Measurements from ENCODE around the gene PRKAG1. TPM values are rescaled to one million over a fixed set of nuclear protein-coding genes. Genes with fewer than 3 reads are reported as not detected.

The PRKAG1 gene
- total and polyA plus RNA-seq, 2 donors (not counting 1 experiment from before 2014, with no cell fraction given), result 28.5 to 60.0 TPM

- DNase-seq, result no peak
- H3K4me3 Mint-ChIP-seq, result no peak overlapping the region
- POLR2A ChIA-PET, result no interaction called here
- no peak overlapping the region for H3K4me3 ChIP-seq (ENCODE audit: control extremely low read depth in 1 of 5, extremely low read depth in 1 of 5, insufficient read depth in 1 of 5, low read depth in 2 of 5, low read length in 4 of 5)
- no peaks in the 10 kb centered on the region for H3K9me3 ChIP-seq (ENCODE audit: control extremely low read depth in 1 of 3, control insufficient read depth in 2 of 3, insufficient read depth in 1 of 3, low read length in 2 of 3)
- H4K20me1 ChIP-seq (ENCODE audit: control insufficient read depth, insufficient read depth, low read length, poor library complexity, severe bottlenecking), result peaks cover 95% of the 10 kb centered on the region
- TF ChIP-seq, protein P1, sequence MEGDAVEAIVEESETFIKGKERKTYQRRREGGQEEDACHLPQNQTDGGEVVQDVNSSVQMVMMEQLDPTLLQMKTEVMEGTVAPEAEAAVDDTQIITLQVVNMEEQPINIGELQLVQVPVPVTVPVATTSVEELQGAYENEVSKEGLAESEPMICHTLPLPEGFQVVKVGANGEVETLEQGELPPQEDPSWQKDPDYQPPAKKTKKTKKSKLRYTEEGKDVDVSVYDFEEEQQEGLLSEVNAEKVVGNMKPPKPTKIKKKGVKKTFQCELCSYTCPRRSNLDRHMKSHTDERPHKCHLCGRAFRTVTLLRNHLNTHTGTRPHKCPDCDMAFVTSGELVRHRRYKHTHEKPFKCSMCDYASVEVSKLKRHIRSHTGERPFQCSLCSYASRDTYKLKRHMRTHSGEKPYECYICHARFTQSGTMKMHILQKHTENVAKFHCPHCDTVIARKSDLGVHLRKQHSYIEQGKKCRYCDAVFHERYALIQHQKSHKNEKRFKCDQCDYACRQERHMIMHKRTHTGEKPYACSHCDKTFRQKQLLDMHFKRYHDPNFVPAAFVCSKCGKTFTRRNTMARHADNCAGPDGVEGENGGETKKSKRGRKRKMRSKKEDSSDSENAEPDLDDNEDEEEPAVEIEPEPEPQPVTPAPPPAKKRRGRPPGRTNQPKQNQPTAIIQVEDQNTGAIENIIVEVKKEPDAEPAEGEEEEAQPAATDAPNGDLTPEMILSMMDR (IDR thresholded peaks at IDR 0.05), result no peak
- no peak for TF ChIP-seq EZH2 (IDR thresholded peaks at IDR 0.05; ENCODE audit: borderline replicate concordance, insufficient read depth, low read depth, low read length, poor library complexity, severe bottlenecking)
- WGBS (ENCODE audit: insufficient coverage), result 96% methylated on average over 4 of the region's 4 CpGs
- H3K9me3 Mint-ChIP-seq (ENCODE audit: insufficient read depth), result no peaks in the 10 kb centered on the region
- H3K27ac ChIP-seq (ENCODE audit: low read length in 2 of 2), result no peak overlapping the region
- no peaks in the 10 kb centered on the region for H3K27me3 ChIP-seq (replicated peaks in 1 of 4; ENCODE audit: control extremely low read depth in 1 of 4, control insufficient read depth in 3 of 4, insufficient read depth in 4 of 4, low read length in 3 of 4)
- no peak overlapping the region for H2AFZ ChIP-seq (ENCODE audit: insufficient read depth, low read depth, low read length, poor library complexity, severe bottlenecking)
- peaks cover 48% of the 10 kb centered on the region for H3K4me1 Mint-ChIP-seq
- peaks cover 0 to 51% of the 10 kb centered on the region in 2 experiments for H3K36me3 ChIP-seq (replicated peaks in 1 of 2; ENCODE audit: control extremely low read depth in 1 of 2, control insufficient read depth in 1 of 2, extremely low read depth in 1 of 2, insufficient read depth in 2 of 2, low read length in 1 of 2)
- no peaks in the 10 kb centered on the region for H3K27me3 Mint-ChIP-seq
- H3K79me2 ChIP-seq (ENCODE audit: control insufficient read depth, insufficient read depth, low read length), result peaks cover 99% of the 10 kb centered on the region
- peaks cover 44 to 47% of the 10 kb centered on the region in 2 donors for H3K4me1 ChIP-seq (ENCODE audit: control insufficient read depth in 2 of 2, insufficient read depth in 2 of 2, low read length in 2 of 2)
- no peak overlapping the region for H3K27ac Mint-ChIP-seq
- peak overlapping the region; percentile 97 for H3K4me2 ChIP-seq (replicated peaks; ENCODE audit: low read depth, low read length, poor library complexity, severe bottlenecking)
- no peak overlapping the region for H3K9ac ChIP-seq (ENCODE audit: low read length)
- CTCF ChIA-PET, result interaction anchor here (0.9 to 2.2 kb wide), 6 partner anchors 10 to 180 kb away, joined by 3 to 16 read pairs (median 5); no protein-coding TSS in a partner anchor
- intact Hi-C loops (cut with micrococcal nuclease), result loop anchor here (5.0 kb wide), 1 partner anchor 58 kb away; the partner anchor contains the start of gene DDN
- no peak for ATAC-seq (ENCODE audit: low read depth)
Observed at GRCh38 chr12:49055092-49055491, 36.5 kb upstream of the PRKAG1 start.

- H3K4me2 ChIP-seq (replicated peaks; ENCODE audit: low read depth, low read length, poor library complexity, severe bottlenecking), result no peak overlapping the region
Observed at GRCh38 chr12:49054524-49054923, 35.9 kb upstream of the PRKAG1 start.

More at GRCh38 chr12:49054524-49054923, 35.9 kb upstream of the PRKAG1 start:
- DNase-seq, result no peak
- peaks cover 48% of the 10 kb centered on the region for H3K4me1 Mint-ChIP-seq
- intact Hi-C loops (cut with micrococcal nuclease), result no loop called here
- H3K4me3 ChIP-seq (ENCODE audit: control extremely low read depth in 1 of 5, extremely low read depth in 1 of 5, insufficient read depth in 1 of 5, low read depth in 2 of 5, low read length in 4 of 5), result no peak overlapping the region
- no peak for ATAC-seq (ENCODE audit: low read depth)
- H2AFZ ChIP-seq (ENCODE audit: insufficient read depth, low read depth, low read length, poor library complexity, severe bottlenecking), result no peak overlapping the region
- H3K27me3 ChIP-seq (replicated peaks in 1 of 4; ENCODE audit: control extremely low read depth in 1 of 4, control insufficient read depth in 3 of 4, insufficient read depth in 4 of 4, low read length in 3 of 4), result no peaks in the 10 kb centered on the region
- no peak overlapping the region for H3K27ac Mint-ChIP-seq
- H3K79me2 ChIP-seq (ENCODE audit: control insufficient read depth, insufficient read depth, low read length), result peaks cover 99% of the 10 kb centered on the region
- H3K27me3 Mint-ChIP-seq, result no peaks in the 10 kb centered on the region
- peaks cover 44 to 47% of the 10 kb centered on the region in 2 donors for H3K4me1 ChIP-seq (ENCODE audit: control insufficient read depth in 2 of 2, insufficient read depth in 2 of 2, low read length in 2 of 2)
- CTCF ChIA-PET, result interaction anchor here (0.8 to 2.2 kb wide), 6 partner anchors 10 to 200 kb away, joined by 3 to 16 read pairs (median 4); no protein-coding TSS in a partner anchor
- peaks cover 98% of the 10 kb centered on the region for H4K20me1 ChIP-seq (ENCODE audit: control insufficient read depth, insufficient read depth, low read length, poor library complexity, severe bottlenecking)
- H3K27ac ChIP-seq (ENCODE audit: low read length in 2 of 2), result no peak overlapping the region
- no peaks in the 10 kb centered on the region for H3K9me3 ChIP-seq (ENCODE audit: control extremely low read depth in 1 of 3, control insufficient read depth in 2 of 3, insufficient read depth in 1 of 3, low read length in 2 of 3)
- TF ChIP-seq, protein P1 (IDR thresholded peaks at IDR 0.05), result no peak
- TF ChIP-seq EZH2 (IDR thresholded peaks at IDR 0.05; ENCODE audit: borderline replicate concordance, insufficient read depth, low read depth, low read length, poor library complexity, severe bottlenecking), result no peak
- WGBS (ENCODE audit: insufficient coverage), result 95% methylated on average over 10 of the region's 10 CpGs
- H3K9ac ChIP-seq (ENCODE audit: low read length), result no peak overlapping the region
- H3K36me3 ChIP-seq (replicated peaks in 1 of 2; ENCODE audit: control extremely low read depth in 1 of 2, control insufficient read depth in 1 of 2, extremely low read depth in 1 of 2, insufficient read depth in 2 of 2, low read length in 1 of 2), result peaks cover 0 to 57% of the 10 kb centered on the region in 2 experiments
- POLR2A ChIA-PET, result no interaction called here
- no peaks in the 10 kb centered on the region for H3K9me3 Mint-ChIP-seq (ENCODE audit: insufficient read depth)
- no peak overlapping the region for H3K4me3 Mint-ChIP-seq

Data from B cell (primary cell).